ENCODE measurements around the gene CETN3. TPM values are rescaled to one million over a fixed set of nuclear protein-coding genes. Genes with fewer than 3 reads are reported as not detected.
"Not testable (repeated sequence)": the region's sequence is repeated elsewhere in the genome, so short reads cannot be mapped to it uniquely, and the experiment has no call there.

The CETN3 gene
- total and polyA plus RNA-seq, 4 experiments from 2014 or later, result 13.4 to 22.1 (median 18.3) TPM

DNA sequence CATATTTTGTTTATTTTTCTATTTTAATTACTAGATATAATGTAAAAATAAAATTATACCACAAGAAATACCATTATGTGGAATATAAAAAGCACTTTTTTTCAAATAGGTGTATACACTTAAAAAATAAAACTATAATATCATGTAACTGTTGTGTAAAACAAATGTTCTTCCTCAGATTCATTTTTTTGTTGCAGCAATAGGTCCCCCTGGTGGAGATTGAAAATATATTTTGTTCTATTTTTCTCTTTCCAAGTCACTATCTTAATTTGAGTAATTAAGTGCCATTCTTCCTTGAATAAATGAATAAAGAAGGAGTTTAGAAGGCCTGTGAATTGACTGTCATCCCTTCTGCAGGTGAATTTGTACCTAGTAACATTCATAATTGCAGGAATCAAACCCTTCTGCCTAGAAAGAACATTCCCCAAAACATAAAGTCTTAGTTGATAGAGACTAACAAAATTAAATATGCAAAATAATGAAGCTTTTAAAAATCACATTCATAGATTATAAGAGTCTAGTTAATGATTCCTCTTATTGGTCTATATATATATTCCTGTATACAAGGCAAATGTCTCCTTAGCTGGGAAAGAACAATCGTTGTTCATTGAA, 23.4 kb downstream of the CETN3 start:
- intact Hi-C loops (cut with micrococcal nuclease), result loop anchor here (1.0 kb wide), 1 partner anchor 1657 kb away; no protein-coding TSS in a partner anchor
- H3K36me3 Mint-ChIP-seq, result no peaks in the 10 kb centered on the region
- ChIA-PET POLR2A (ENCODE audit: partially characterized antibody) (interaction anchor here (1.5 kb wide), 1 partner anchor 23 kb away, joined by 4 read pairs; the partner anchor contains the start of gene CETN3), CTCF (ENCODE audit: partially characterized antibody) (interaction anchor here (2.3 kb wide), 1 partner anchor 23 kb away, joined by 7 read pairs; the partner anchor contains the start of gene CETN3)
- Histone ChIP-seq H3K9me3 (ENCODE audit: control insufficient read depth in 1 of 2, low read length in 2 of 2) (no peaks in the 10 kb centered on the region), H3K4me3 (ENCODE audit: low read length in 2 of 2) (no peak overlapping the region), H3K36me3 (ENCODE audit: insufficient read depth, low read length) (no peaks in the 10 kb centered on the region), H3K27me3 (ENCODE audit: insufficient read depth, low read length) (no peaks in the 10 kb centered on the region), H3K4me1 (ENCODE audit: insufficient read depth, low read length) (no peaks in the 10 kb centered on the region), H3K27ac (ENCODE audit: low read depth, low read length) (no peak overlapping the region)
- no peaks in the 10 kb centered on the region for H3K4me1 Mint-ChIP-seq
- H3K27ac Mint-ChIP-seq, result no peak overlapping the region
- peaks cover 4% of the 10 kb centered on the region in 2 donors for H3K27me3 Mint-ChIP-seq
- peak in 2 of 5 donors; percentile 1 to 12 for DNase-seq
- peaks cover 0 to 2% (median 0%) of the 10 kb centered on the region in 8 donors for H3K9me3 Mint-ChIP-seq
- no peak overlapping the region for H3K4me3 Mint-ChIP-seq

DNA sequence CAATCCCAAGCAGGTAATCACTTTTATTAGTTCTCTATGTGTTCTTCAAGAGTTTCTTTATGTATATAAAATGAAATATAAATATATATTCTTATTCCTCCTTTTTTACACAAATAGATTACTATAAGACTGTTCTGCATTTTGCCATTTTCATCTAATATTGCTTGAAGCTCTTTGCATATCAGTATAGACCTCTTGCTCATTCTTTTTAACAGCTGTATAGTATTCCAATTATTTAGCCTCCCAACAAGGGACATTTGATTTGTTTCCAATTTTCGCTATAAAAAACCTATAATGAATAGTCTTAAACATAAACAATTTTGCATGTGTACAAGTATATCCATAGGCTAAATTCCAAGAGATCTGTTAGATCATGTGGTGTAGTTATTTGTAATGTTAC, 25.2 kb downstream of the CETN3 start:
- Mint-ChIP-seq H3K27me3 (peaks cover 13 to 14% of the 10 kb centered on the region in 2 donors), H3K4me1 (no peaks in the 10 kb centered on the region), H3K9me3 (peaks cover 0 to 2% (median 0%) of the 10 kb centered on the region in 8 donors), H3K4me3 (no peak overlapping the region), H3K27ac (no peak overlapping the region), H3K36me3 (no peaks in the 10 kb centered on the region)
- POLR2A ChIA-PET (ENCODE audit: partially characterized antibody), result no interaction called here
- intact Hi-C loops (cut with micrococcal nuclease), result no loop called here
- CTCF ChIA-PET (ENCODE audit: partially characterized antibody), result no interaction called here
- H3K9me3 ChIP-seq (ENCODE audit: control insufficient read depth in 1 of 2, low read length in 2 of 2), result no peaks in the 10 kb centered on the region
- no peak for DNase-seq
- H3K4me1 ChIP-seq (ENCODE audit: insufficient read depth, low read length), result no peaks in the 10 kb centered on the region
- H3K36me3 ChIP-seq (ENCODE audit: insufficient read depth, low read length), result no peaks in the 10 kb centered on the region
- H3K27ac ChIP-seq (ENCODE audit: low read depth, low read length), result no peak overlapping the region
- H3K4me3 ChIP-seq (ENCODE audit: low read length in 2 of 2), result no peak overlapping the region
- H3K27me3 ChIP-seq (ENCODE audit: insufficient read depth, low read length), result no peaks in the 10 kb centered on the region

DNA sequence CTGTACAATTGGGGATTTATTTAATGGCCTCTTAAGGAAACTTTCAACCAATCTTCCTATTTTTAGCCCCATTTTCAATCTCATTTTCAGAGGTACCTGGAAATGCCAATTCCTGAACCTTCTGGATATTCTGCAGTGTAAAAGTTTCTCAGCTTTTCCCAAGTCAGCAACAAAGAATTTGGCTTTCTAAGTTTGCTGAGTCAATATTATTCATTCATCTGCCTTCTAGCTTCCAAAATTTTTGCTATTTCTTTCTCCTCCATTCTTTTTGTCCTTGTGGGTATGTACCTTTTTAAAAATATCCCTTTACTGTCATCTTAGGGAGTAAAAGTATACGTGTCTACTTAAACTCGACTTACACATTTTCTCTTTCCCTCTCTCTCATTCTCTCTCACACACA, 25.7 kb downstream of the CETN3 start:
- DNase-seq, result no peak
- Mint-ChIP-seq H3K4me3 (no peak overlapping the region), H3K9me3 (peaks cover 0 to 2% (median 0%) of the 10 kb centered on the region in 8 donors), H3K27me3 (peaks cover 13 to 15% of the 10 kb centered on the region in 2 donors), H3K4me1 (no peaks in the 10 kb centered on the region), H3K27ac (no peak overlapping the region), H3K36me3 (no peaks in the 10 kb centered on the region)
- Histone ChIP-seq H3K36me3 (ENCODE audit: insufficient read depth, low read length) (no peaks in the 10 kb centered on the region), H3K27me3 (ENCODE audit: insufficient read depth, low read length) (no peaks in the 10 kb centered on the region), H3K4me3 (ENCODE audit: low read length in 2 of 2) (no peak overlapping the region), H3K27ac (ENCODE audit: low read depth, low read length) (no peak overlapping the region), H3K9me3 (ENCODE audit: control insufficient read depth in 1 of 2, low read length in 2 of 2) (no peaks in the 10 kb centered on the region), H3K4me1 (ENCODE audit: insufficient read depth, low read length) (no peaks in the 10 kb centered on the region)
- CTCF ChIA-PET (ENCODE audit: partially characterized antibody), result no interaction called here
- intact Hi-C loops (cut with micrococcal nuclease), result no loop called here
- POLR2A ChIA-PET (ENCODE audit: partially characterized antibody), result no interaction called here

DNA sequence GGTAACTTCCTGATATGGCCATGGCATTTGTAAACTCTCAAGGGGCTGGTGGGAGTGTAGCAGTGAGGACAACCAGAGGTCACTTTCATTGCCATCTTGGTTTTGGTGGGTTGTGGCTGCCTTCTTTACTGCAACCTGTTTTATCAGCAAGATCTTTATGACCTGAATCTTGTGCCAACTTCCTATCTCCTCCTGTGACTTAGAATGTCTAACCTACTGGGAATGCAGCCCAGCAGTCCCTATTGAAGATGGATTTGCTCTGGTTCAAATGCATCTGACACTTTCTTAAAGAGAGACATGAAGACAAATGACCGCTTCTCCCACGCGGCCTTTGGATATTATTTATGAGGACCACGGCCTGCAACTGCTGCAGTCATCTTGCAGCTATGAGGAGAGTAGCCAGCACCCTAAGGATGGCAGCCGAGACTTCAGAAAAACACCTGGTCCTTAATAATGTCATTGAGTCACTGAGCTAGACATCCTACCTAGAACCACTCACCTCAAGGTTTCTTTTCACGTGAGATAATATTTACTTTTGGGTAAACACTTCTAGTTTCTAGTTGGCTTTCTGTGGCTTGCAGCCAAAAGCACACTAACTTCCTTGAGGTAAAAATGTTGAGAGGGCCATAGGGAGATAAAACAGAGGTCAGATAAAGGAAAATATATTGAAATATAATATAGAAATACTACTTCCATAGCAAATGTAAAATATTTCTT, 28.2 kb downstream of the CETN3 start:
- H3K36me3 ChIP-seq (ENCODE audit: insufficient read depth, low read length), result no peaks in the 10 kb centered on the region
- no peak overlapping the region for H3K27ac ChIP-seq (ENCODE audit: low read depth, low read length)
- no peaks in the 10 kb centered on the region for H3K9me3 ChIP-seq (ENCODE audit: control insufficient read depth in 1 of 2, low read length in 2 of 2)
- H3K36me3 Mint-ChIP-seq, result no peaks in the 10 kb centered on the region
- peaks cover 0 to 2% (median 0%) of the 10 kb centered on the region in 8 donors for H3K9me3 Mint-ChIP-seq
- no peak overlapping the region for H3K4me3 Mint-ChIP-seq
- intact Hi-C loops (cut with micrococcal nuclease), result no loop called here
- DNase-seq, result no peak
- H3K27ac Mint-ChIP-seq, result no peak overlapping the region
- no peaks in the 10 kb centered on the region for H3K4me1 ChIP-seq (ENCODE audit: insufficient read depth, low read length)
- peaks cover 14 to 21% of the 10 kb centered on the region in 2 donors for H3K27me3 Mint-ChIP-seq
- no peak overlapping the region for H3K4me3 ChIP-seq (ENCODE audit: low read length in 2 of 2)
- POLR2A ChIA-PET (ENCODE audit: partially characterized antibody), result no interaction called here
- no peaks in the 10 kb centered on the region for H3K4me1 Mint-ChIP-seq
- CTCF ChIA-PET (ENCODE audit: partially characterized antibody), result no interaction called here
- no peaks in the 10 kb centered on the region for H3K27me3 ChIP-seq (ENCODE audit: insufficient read depth, low read length)

DNA sequence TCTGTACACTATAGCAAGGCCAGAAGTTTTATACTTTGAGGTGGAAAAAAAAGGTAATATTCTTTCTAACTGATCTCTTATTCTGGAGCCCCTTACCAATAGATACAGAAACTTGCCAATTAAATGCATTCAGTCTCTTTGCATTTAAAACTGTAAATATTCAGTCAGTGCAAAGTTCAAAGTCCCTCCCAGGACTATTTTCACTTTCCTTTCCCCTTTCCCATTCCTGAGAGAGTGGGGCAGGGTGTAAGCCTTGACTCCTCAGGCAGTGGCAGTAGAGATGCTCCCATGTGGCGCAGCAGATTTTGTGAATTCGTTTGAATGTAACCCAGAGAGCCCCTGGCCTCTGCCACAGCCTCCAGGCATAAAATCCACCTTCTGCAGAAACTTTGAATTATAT, 29.9 kb downstream of the CETN3 start:
- POLR2A ChIA-PET (ENCODE audit: partially characterized antibody), result no interaction called here
- intact Hi-C loops (cut with micrococcal nuclease), result no loop called here
- no peaks in the 10 kb centered on the region for H3K4me1 Mint-ChIP-seq
- Histone ChIP-seq H3K36me3 (ENCODE audit: insufficient read depth, low read length) (no peaks in the 10 kb centered on the region), H3K4me3 (ENCODE audit: low read length in 2 of 2) (no peak overlapping the region), H3K4me1 (ENCODE audit: insufficient read depth, low read length) (no peaks in the 10 kb centered on the region), H3K9me3 (ENCODE audit: control insufficient read depth in 1 of 2, low read length in 2 of 2) (no peaks in the 10 kb centered on the region), H3K27ac (ENCODE audit: low read depth, low read length) (no peak overlapping the region), H3K27me3 (ENCODE audit: insufficient read depth, low read length) (no peaks in the 10 kb centered on the region)
- no peak for DNase-seq
- no peak overlapping the region for H3K27ac Mint-ChIP-seq
- no peak overlapping the region for H3K4me3 Mint-ChIP-seq
- H3K9me3 Mint-ChIP-seq, result peaks cover 0 to 5% (median 0%) of the 10 kb centered on the region in 8 donors
- no peaks in the 10 kb centered on the region for H3K36me3 Mint-ChIP-seq
- CTCF ChIA-PET (ENCODE audit: partially characterized antibody), result interaction anchor here (1.7 kb wide), 1 partner anchor 9 kb away, joined by 4 read pairs; no protein-coding TSS in a partner anchor
- H3K27me3 Mint-ChIP-seq, result peaks cover 20 to 23% of the 10 kb centered on the region in 2 donors

DNA sequence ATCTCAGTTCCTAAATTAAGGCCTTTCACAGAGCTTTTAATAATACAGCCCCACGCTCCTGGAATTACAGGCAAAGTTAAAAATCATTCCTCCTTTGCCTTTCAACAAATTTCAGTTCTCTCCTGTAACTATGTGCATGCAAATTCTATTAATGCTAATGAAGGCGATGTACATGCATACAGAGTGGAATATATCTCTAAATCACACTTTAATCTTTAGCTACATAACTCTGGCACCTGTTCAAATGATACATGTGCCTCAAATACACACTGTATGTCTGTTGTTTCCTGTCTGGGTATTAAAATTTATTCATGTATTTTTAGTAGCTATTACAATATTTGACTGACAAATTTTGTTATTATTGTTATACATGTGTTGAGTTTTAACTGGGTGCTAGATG, 30.8 kb downstream of the CETN3 start:
- intact Hi-C loops (cut with micrococcal nuclease), result no loop called here
- peaks cover 0 to 5% (median 0%) of the 10 kb centered on the region in 8 donors for H3K9me3 Mint-ChIP-seq
- no peak overlapping the region for H3K27ac Mint-ChIP-seq
- no peak overlapping the region for H3K4me3 Mint-ChIP-seq
- peaks cover 21 to 23% of the 10 kb centered on the region in 2 donors for H3K27me3 Mint-ChIP-seq
- Histone ChIP-seq H3K36me3 (ENCODE audit: insufficient read depth, low read length) (no peaks in the 10 kb centered on the region), H3K4me3 (ENCODE audit: low read length in 2 of 2) (no peak overlapping the region), H3K27ac (ENCODE audit: low read depth, low read length) (no peak overlapping the region), H3K4me1 (ENCODE audit: insufficient read depth, low read length) (no peaks in the 10 kb centered on the region), H3K27me3 (ENCODE audit: insufficient read depth, low read length) (no peaks in the 10 kb centered on the region), H3K9me3 (ENCODE audit: control insufficient read depth in 1 of 2, low read length in 2 of 2) (no peaks in the 10 kb centered on the region)
- ChIA-PET POLR2A (ENCODE audit: partially characterized antibody) (no interaction called here), CTCF (ENCODE audit: partially characterized antibody) (interaction anchor here (1.7 kb wide), 1 partner anchor 10 kb away, joined by 4 read pairs; no protein-coding TSS in a partner anchor)
- no peaks in the 10 kb centered on the region for H3K36me3 Mint-ChIP-seq
- no peak for DNase-seq
- H3K4me1 Mint-ChIP-seq, result no peaks in the 10 kb centered on the region

DNA sequence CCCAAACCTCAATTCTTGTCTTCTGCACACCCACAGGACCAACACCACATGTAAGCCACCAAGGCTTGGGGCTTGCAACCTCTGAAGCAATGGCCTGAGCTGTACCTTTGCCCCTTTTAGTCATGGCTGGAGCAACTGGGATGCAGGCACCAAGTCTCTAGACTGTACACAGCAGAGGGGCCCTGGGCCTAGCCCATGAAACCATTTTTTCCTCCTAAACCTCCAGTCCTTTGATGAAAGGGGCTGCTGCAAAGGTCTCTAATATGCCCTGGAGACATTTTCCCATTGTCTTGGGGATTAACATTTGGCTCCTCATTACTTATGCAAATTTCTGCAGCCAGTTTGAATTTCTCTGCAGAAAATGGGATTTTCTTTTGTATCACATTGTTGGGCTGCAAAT, 38.3 kb downstream of the CETN3 start:
- H3K9me3 ChIP-seq (ENCODE audit: control insufficient read depth in 1 of 2, low read length in 2 of 2); POLR2A ChIA-PET (ENCODE audit: partially characterized antibody); H3K36me3 ChIP-seq (ENCODE audit: insufficient read depth, low read length); CTCF ChIA-PET (ENCODE audit: partially characterized antibody); H3K4me3 ChIP-seq (ENCODE audit: low read length in 2 of 2); H3K4me1 ChIP-seq (ENCODE audit: insufficient read depth, low read length); intact Hi-C loops (cut with micrococcal nuclease); H3K27ac ChIP-seq (ENCODE audit: low read depth, low read length); H3K27me3 ChIP-seq (ENCODE audit: insufficient read depth, low read length); H3K27ac Mint-ChIP-seq; H3K4me1 Mint-ChIP-seq; H3K36me3 Mint-ChIP-seq; DNase-seq; H3K4me3 Mint-ChIP-seq: not testable (repeated sequence)
- H3K27me3 Mint-ChIP-seq, result peaks cover 22 to 28% of the 10 kb centered on the region in 2 donors
- H3K9me3 Mint-ChIP-seq, result peaks cover 3 to 20% (median 15%) of the 10 kb centered on the region in 8 donors

All from CD4-positive, alpha-beta memory T cell (primary cell).